GM15510 (cell line): ENCODE results near the gene NLGN2.

Experiments used
- POLR2A ChIP-seq: IDR thresholded peaks from 3 replicates; pipeline ENCODE4 v1.6.1; 2011; ENCODE audit warnings: borderline replicate concordance; ENCODE audit not compliant: insufficient read length; ENCODE audit errors: extremely low read depth

NLGN2 gene

DNA sequence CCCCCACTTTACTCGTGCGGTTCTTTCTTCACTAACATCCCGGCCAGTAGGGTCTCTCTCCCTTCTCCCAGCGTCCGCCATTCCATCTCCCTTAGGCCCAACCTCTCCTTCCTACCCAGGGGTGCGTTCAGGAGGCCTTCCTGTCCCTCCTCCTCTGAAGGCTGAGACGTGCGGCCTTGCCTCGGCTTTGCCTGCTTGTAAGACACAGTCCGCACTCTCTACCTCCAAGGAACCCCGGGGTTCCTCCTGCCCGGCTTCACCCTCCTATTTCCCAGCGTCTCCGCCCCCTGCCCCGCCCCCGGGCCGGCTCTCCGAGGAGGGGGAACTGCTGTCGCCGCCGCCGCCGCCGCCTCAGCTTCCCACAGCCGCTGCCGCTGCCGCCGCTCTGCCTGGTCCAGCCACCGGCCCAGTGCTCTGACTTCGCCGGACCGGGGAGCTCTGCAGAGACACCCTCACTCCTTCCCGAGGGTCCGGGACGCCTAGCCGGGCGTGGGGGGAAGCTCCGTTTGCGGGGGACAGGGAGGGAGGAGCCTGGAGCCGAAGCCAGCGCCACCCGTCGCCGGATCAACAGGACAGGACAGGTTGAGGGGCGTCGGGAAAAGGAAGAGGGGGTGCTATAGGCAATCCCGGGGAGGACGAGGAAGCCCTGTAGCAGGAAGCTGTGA lies 30.4 kb downstream of the NLGN2 start:
- no peak for TF ChIP-seq POLR2A

GRCh38 chr17:7438656-7439460 lies 31.2 kb downstream of the NLGN2 start:
- TF ChIP-seq POLR2A, result no peak

- TF ChIP-seq POLR2A, result no peak
These were observed 31.9 kb downstream of the NLGN2 start, which contains the start of gene FGF11 for GRCh38 chr17:7439462-7440112. Gene FGF11, plus strand, starts transcription at chr17:7439512. Its CDS starts 109 bp downstream, at chr17:7439621.

- no peak for TF ChIP-seq POLR2A
These were observed 32.6 kb downstream of the NLGN2 start for GRCh38 chr17:7440113-7440833.

DNA sequence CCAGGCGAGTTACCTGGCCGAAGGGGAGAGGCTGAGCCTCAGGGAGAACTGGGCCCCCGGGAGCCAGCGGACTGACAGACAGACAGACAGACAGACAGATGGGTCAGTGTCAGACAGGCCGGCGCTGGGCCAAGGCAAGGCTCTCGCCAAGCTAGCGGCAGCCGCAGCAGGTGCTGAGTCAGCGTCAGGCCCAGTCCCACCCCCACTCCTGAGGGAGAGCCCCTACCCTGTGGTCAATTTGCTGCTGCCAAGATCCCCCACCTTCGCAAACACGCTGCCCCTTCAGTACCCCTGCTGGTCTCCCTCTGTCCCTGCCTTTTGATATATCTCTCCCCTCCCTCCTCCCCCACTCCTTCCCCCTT lies 33.2 kb downstream of the NLGN2 start:
- TF ChIP-seq POLR2A, result peak; percentile 18

DNA sequence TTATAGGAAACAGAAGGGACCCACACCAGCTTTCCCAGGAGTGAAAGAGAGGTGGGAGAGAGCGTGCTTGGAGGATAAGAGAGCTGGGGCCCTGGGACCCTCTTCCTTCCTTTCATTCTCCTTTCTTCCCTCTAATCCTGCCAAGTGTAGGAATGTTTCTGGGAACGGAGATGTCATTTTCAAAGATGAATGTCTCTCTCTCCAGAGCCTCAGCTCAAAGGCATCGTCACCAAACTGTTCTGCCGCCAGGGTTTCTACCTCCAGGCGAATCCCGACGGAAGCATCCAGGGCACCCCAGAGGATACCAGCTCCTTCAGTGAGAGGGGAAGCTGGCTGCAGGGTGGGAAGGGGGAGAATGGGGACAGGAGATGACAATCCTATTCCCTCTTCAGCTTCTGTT lies 33.6 kb downstream of the NLGN2 start:
- no peak for TF ChIP-seq POLR2A

DNA sequence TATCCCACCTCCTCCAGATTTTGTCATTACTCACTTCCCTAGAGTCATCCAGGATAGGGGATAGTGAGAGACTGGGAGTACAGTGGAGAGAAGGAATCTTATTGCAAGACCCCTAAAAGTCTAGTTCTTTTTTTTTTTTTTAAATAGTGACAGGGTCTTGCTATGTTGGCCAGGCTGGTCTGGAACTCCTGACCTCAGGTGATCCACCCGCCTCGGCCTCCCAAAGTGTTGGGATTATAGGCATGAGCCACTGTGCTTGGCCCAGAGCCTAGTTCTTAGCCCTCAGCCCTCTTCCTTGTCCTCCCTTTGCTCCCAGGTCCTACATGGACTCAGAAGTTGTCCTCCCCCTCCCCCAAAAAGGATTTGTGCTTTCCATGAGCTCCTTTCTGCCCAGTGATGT lies 34.5 kb downstream of the NLGN2 start:
- TF ChIP-seq POLR2A, result no peak

- no peak for TF ChIP-seq POLR2A
These were observed 36.1 kb downstream of the NLGN2 start for GRCh38 chr17:7443499-7444485.

DNA sequence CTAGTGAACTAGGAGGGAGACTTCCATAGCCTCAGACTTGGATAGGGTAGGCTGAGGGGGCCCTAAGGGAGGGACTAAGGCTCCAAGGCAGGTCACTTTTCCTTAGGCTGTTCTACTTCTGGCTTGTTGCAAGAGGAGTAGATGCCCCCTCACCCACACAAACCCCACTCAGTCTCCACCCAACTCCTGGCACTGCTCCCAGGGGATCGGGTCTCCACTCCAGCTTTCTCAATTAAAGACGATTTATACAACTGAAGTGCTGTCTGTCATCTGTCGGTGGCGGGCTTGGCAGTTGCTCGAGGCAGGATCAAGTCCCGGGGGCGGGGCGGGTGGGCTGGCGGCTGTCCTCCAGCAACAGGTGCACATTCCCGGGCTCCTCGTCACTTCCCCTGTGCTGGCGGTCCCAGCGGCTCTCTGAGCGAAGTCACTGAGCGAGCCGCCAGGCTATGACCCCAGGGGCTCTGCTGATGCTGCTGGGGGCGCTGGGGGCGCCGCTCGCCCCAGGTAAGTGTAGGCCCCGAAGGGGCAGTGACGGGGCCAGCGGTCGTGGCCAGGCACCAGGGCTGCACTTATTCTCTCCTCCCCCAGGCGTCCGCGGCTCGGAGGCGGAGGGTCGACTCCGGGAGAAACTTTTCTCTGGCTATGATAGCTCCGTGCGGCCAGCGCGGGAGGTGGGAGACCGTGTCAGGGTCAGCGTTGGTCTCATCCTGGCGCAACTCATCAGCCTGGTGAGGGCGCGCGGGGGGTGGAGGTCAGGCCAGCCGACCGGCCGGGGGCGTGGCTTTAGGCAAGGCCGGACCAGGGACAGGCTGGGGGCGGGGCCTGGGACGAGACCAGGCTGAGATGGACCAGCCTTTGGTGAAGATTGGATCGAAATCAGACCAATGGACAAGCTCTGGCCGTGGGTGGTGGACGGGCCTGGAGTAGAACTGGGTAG lies 37.3 kb downstream of the NLGN2 start, which contains the start of gene CHRNB1:
Gene CHRNB1, plus strand, starts transcription at position 380 of the 937 bp plus-strand sequence. Its CDS starts 67 bp downstream, at position 447.
- TF ChIP-seq POLR2A, result no peak

DNA sequence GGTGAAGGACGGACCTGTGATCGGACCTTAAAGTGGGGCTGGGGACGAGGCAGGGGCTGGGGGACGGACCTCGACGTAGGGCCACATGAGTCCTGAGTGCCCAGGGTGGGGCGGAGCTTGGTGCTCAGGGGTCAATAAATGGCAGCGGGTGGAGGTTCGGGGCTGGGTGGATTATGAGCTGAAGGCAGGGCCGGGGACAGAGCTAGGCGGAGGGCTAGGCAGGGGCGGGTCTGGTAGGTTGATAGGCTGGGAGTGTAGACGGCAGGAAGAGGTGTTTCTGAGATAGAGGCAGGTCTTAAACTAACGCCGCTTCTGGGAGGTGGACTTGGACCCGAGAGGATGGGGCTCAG lies 37.9 kb downstream of the NLGN2 start:
- no peak for TF ChIP-seq POLR2A

GRCh38 chr17:7448461-7448860 lies 40.8 kb downstream of the NLGN2 start:
- no peak for TF ChIP-seq POLR2A

DNA sequence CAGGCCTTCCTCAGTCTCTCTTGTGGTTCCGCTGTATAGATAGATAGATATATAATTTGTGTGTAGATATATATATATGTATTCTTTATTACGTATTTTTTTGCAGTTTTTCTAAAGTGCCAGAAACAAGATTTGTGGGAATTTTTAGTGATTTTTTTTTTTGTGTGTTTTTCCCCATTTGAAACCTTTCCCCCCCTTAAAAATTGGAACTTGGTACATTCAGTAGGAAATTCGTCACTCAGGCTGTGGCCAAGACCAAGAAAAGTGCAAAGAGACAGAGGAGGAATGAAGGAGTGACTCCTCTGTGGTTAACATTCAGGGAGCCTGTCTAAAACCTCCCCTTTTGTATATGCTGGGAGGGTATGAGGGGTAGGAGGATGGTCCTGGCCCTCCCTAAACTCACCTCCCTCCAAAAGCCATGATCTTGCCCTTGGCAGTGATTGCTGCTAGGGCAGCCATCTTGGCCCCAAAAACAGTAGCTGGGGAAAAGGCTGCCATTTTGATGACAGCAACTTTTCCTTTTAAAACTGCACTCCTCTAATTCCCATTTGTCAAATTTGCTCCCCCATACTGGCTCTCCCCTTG lies 52.4 kb downstream of the NLGN2 start:
- no peak for TF ChIP-seq POLR2A
